HG03060 (cell line): ENCODE results near the gene FMN2.

ENCODE experiments used
- ATAC-seq: cut with Tn5 transposase; IDR thresholded peaks from one replicate; pipeline ENCODE4 v1.9.1; 2021; ENCODE audit warnings: low read depth, moderate number of reproducible peaks; ENCODE audit not compliant: unreplicated experiment

The FMN2 gene

GRCh38 chr1:240349695-240350094 lies 258.0 kb downstream of the FMN2 start:
- no peak for ATAC-seq

GRCh38 chr1:240350910-240351331 lies 259.2 kb downstream of the FMN2 start:
- no peak for ATAC-seq

GRCh38 chr1:240351690-240352089 lies 260.0 kb downstream of the FMN2 start:
- ATAC-seq = no peak

- ATAC-seq = no peak
Observed at GRCh38 chr1:240352769-240353168, 261.1 kb downstream of the FMN2 start.

GRCh38 chr1:240356568-240356967 lies 264.9 kb downstream of the FMN2 start:
- ATAC-seq = no peak

- no peak for ATAC-seq
Observed at GRCh38 chr1:240362046-240362445, 270.4 kb downstream of the FMN2 start.

- no peak for ATAC-seq
Observed at GRCh38 chr1:240362826-240363225, 271.1 kb downstream of the FMN2 start.

- ATAC-seq = no peak
Observed at GRCh38 chr1:240363315-240363714, 271.6 kb downstream of the FMN2 start.

- no peak for ATAC-seq
Observed at GRCh38 chr1:240363914-240364313, 272.2 kb downstream of the FMN2 start.

- ATAC-seq = no peak
Observed at GRCh38 chr1:240366636-240367035, 275.0 kb downstream of the FMN2 start.

GRCh38 chr1:240385551-240385950 lies 293.9 kb downstream of the FMN2 start:
- no peak for ATAC-seq

- ATAC-seq = no peak
Observed at GRCh38 chr1:240385985-240386978, 294.6 kb downstream of the FMN2 start.

- ATAC-seq = no peak
Observed at GRCh38 chr1:240387051-240387450, 295.4 kb downstream of the FMN2 start.

- no peak for ATAC-seq
Observed at GRCh38 chr1:240391660-240392260, 300.1 kb downstream of the FMN2 start.

- ATAC-seq = no peak
Observed at GRCh38 chr1:240394353-240394752, 302.7 kb downstream of the FMN2 start.

- ATAC-seq = no peak
Observed at GRCh38 chr1:240395336-240395735, 303.7 kb downstream of the FMN2 start.

- ATAC-seq = no peak
Observed at GRCh38 chr1:240399381-240399780, 307.7 kb downstream of the FMN2 start.

- ATAC-seq = no peak
Observed at GRCh38 chr1:240401731-240402130, 310.0 kb downstream of the FMN2 start.

GRCh38 chr1:240402326-240402725 lies 310.6 kb downstream of the FMN2 start:
- ATAC-seq = no peak

GRCh38 chr1:240404286-240404685 lies 312.6 kb downstream of the FMN2 start:
- ATAC-seq = no peak

- no peak for ATAC-seq
Observed at GRCh38 chr1:240405751-240406150, 314.1 kb downstream of the FMN2 start.

- ATAC-seq = no peak
Observed at GRCh38 chr1:240407407-240407806, 315.7 kb downstream of the FMN2 start.
